Measurements from ENCODE around the gene CCP110.

DNA sequence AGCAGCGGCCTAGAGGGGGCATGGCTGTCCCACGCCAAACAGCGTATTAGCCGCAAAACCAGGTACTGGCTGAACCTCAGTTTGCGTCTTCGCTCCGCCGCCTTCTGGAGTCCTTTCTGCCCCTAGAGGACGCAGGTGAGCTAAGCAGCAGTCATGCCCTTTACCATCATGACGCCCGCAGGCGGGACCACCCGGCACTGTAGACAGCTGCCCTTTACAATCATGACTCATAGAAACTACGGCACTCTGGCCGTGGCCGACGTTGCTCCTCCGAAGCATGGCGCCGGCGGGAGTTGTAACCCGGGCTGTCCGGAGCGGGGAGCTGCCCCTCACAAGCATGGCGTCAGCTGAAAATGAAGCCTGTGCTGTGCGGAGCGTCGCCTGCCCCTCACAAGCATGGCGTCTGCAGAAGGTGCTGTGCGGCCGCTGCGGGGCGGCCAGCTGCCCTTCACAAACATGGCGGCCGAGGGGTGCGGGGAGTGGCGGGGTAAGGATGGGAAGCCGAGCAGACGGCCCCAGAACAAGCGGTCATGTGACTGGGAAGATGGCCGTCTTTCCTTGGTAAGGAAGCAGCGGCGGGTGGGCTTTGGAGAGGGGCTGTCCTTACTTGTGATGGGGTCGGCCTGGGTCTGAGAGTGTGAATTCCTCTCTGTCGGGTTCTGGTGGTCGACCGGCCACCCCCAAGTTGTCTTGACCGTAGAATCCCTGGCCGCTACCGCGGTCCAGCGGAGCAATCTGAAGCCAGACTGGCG, 31.6 kb downstream of the CCP110 start, which contains the start of gene VPS35L:
- TF ChIP-seq, protein P1, sequence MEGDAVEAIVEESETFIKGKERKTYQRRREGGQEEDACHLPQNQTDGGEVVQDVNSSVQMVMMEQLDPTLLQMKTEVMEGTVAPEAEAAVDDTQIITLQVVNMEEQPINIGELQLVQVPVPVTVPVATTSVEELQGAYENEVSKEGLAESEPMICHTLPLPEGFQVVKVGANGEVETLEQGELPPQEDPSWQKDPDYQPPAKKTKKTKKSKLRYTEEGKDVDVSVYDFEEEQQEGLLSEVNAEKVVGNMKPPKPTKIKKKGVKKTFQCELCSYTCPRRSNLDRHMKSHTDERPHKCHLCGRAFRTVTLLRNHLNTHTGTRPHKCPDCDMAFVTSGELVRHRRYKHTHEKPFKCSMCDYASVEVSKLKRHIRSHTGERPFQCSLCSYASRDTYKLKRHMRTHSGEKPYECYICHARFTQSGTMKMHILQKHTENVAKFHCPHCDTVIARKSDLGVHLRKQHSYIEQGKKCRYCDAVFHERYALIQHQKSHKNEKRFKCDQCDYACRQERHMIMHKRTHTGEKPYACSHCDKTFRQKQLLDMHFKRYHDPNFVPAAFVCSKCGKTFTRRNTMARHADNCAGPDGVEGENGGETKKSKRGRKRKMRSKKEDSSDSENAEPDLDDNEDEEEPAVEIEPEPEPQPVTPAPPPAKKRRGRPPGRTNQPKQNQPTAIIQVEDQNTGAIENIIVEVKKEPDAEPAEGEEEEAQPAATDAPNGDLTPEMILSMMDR (IDR thresholded peaks at IDR 0.05): peak; percentile 62 to 80 (median 72)
- peak; percentile 42 to 54 for TF ChIP-seq POLR2A (IDR thresholded peaks at IDR 0.05)
